Esophagus squamous epithelium (tissue), 4 donors: ENCODE data around the gene XYLT2.

Experiments
- CTCF ChIP-seq, 6 experiments: fragments of 450-650 bp in 4 of 6; fragments of 200-600 bp in 2 of 6; sonication (generic) in 2 of 6; IDR thresholded peaks; one replicate each; pipeline ENCODE4 v1.5.1; 2016 to 2019; ENCODE audit warnings: antibody characterized with exemption in 6 of 6, mild to moderate bottlenecking in 4 of 6, moderate library complexity in 4 of 6
- POLR2A ChIP-seq, 4 donors: fragments of 450-650 bp; IDR thresholded peaks; one replicate each; pipeline ENCODE4 v1.6.1; 2017; ENCODE audit warnings: antibody characterized with exemption in 4 of 4, mild to moderate bottlenecking in 4 of 4, moderate library complexity in 3 of 4

- TF ChIP-seq CTCF (IDR thresholded peaks at IDR 0.05) (no peak), POLR2A (IDR thresholded peaks at IDR 0.05) (no peak)
Measured at GRCh38 chr17:50301891-50302584, 43.9 kb upstream of the XYLT2 start.
